SK-N-SH (cell line): ENCODE measurements around the gene HS3ST4.

ENCODE experiments used
- ELF1 ChIP-seq: IDR thresholded peaks from 2 replicates; pipeline ENCODE4 v1.4.0; 2012
- EP300 ChIP-seq, 2 experiments: IDR thresholded peaks; 2 replicates each; pipeline versions ENCODE4 v1.4.0 to v1.6.1; 2012; ENCODE audit warnings: borderline replicate concordance in 1 of 2, low read depth in 1 of 2, low read length in 1 of 2
- EZH2phosphoT487 ChIP-seq: fragments of 200-600 bp; sonication (generic); IDR thresholded peaks from 2 replicates; pipeline ENCODE4 v1.6.1; 2017; ENCODE audit warnings: low read depth, mixed run types, mild to moderate bottlenecking, antibody characterized with exemption, moderate library complexity, borderline replicate concordance
- FOSL2 ChIP-seq: IDR thresholded peaks from 2 replicates; pipeline ENCODE4 v1.4.0; 2012; ENCODE audit warnings: low read depth, mild to moderate bottlenecking, moderate library complexity, borderline replicate concordance
- FOXJ3 ChIP-seq: sonication (generic); formaldehyde crosslinking; IDR thresholded peaks from 2 replicates; pipeline ENCODE4 v1.5.1; 2020; ENCODE audit warnings: mild to moderate bottlenecking, missing genetic modification reagents
- POLR2AphosphoS5 ChIP-seq: IDR thresholded peaks from 2 replicates; pipeline ENCODE4 v1.6.1; 2012; ENCODE audit warnings: low read depth, low read length
- RXRA ChIP-seq: IDR thresholded peaks from 2 replicates; pipeline ENCODE4 v1.4.0; 2012; ENCODE audit warnings: low read depth, mild to moderate bottlenecking, borderline replicate concordance
- SIN3A ChIP-seq: IDR thresholded peaks from 2 replicates; pipeline ENCODE4 v1.6.1; 2012; ENCODE audit warnings: low read depth, mild to moderate bottlenecking, low read length, moderate library complexity, borderline replicate concordance
- TAF1 ChIP-seq: IDR thresholded peaks from 2 replicates; pipeline ENCODE4 v1.6.1; 2012; ENCODE audit warnings: low read depth, mild to moderate bottlenecking, low read length, moderate library complexity, borderline replicate concordance
- YY1 ChIP-seq: IDR thresholded peaks from 2 replicates; pipeline ENCODE4 v1.4.0; 2012; ENCODE audit warnings: low read depth, mild to moderate bottlenecking
- TF ChIP-seq, protein P1 (sequence below): fragments of 200-600 bp; sonication (generic); IDR thresholded peaks from 2 replicates; pipeline ENCODE4 v1.6.1; 2017; ENCODE audit warnings: antibody characterized with exemption, mild to moderate bottlenecking, moderate library complexity
- TF ChIP-seq, protein P2 (sequence below): IDR thresholded peaks from 2 replicates; pipeline ENCODE4 v1.4.0; 2012; ENCODE audit warnings: low read depth

DNA sequence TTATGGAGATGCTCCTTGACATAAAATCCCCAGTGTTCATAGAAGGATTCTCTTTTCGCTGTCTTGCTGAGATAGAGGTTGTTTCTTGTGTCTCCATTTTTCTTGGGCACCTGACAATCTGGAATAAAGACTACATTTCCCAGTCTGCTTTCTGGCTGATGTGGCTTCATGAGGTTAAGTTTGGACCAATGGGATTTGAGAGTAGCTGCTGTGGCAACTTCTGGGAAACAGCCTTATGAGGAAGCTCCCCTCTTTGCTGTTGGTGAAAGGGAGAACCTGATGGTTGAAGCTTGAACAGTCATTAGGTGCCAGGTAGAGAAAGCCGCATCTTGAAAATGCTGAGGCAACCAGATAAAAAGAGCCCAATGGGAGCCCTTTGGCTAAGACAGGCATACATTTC, 24.4 kb downstream of the HS3ST4 start:
- TF ChIP-seq, protein P1, sequence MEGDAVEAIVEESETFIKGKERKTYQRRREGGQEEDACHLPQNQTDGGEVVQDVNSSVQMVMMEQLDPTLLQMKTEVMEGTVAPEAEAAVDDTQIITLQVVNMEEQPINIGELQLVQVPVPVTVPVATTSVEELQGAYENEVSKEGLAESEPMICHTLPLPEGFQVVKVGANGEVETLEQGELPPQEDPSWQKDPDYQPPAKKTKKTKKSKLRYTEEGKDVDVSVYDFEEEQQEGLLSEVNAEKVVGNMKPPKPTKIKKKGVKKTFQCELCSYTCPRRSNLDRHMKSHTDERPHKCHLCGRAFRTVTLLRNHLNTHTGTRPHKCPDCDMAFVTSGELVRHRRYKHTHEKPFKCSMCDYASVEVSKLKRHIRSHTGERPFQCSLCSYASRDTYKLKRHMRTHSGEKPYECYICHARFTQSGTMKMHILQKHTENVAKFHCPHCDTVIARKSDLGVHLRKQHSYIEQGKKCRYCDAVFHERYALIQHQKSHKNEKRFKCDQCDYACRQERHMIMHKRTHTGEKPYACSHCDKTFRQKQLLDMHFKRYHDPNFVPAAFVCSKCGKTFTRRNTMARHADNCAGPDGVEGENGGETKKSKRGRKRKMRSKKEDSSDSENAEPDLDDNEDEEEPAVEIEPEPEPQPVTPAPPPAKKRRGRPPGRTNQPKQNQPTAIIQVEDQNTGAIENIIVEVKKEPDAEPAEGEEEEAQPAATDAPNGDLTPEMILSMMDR, result no peak
- no peak for TF ChIP-seq SIN3A
- TF ChIP-seq FOSL2, result no peak
- TF ChIP-seq, protein P2, sequence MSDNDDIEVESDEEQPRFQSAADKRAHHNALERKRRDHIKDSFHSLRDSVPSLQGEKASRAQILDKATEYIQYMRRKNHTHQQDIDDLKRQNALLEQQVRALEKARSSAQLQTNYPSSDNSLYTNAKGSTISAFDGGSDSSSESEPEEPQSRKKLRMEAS, result no peak
- no peak for TF ChIP-seq TAF1
- TF ChIP-seq YY1, result no peak
- TF ChIP-seq EZH2phosphoT487, result no peak
- TF ChIP-seq RXRA, result no peak
- TF ChIP-seq EP300 (IDR thresholded peaks at IDR 0.05; ENCODE audit: borderline replicate concordance in 1 of 2, low read depth in 1 of 2, low read length in 1 of 2), result no peak
- TF ChIP-seq POLR2AphosphoS5, result no peak
- no peak for TF ChIP-seq ELF1
- TF ChIP-seq FOXJ3 (CRISPR knock-in tag), result no peak
